Fibroblast of villous mesenchyme (primary cell): Measurements from ENCODE around the gene DNAJB13. TPM values are rescaled to one million over a fixed set of nuclear protein-coding genes. Genes with fewer than 3 reads are reported as not detected.

Experiments used
- DNase-seq: peaks from one replicate; pipeline ENCODE4 v3.0.0-alpha.2; 2010; ENCODE audit warnings: low read depth
- H3K4me3 ChIP-seq: 2 replicates; pipeline ENCODE4 v1.5.1; 2011; ENCODE audit warnings: low read depth, mild to moderate bottlenecking, low read length
- total RNA-seq: library from RNA; depleted of rRNA; stranded (reverse); fragments of >200 nt; gene quantifications from 2 replicates; pipeline ENCODE4 v1.2.3, GENCODE V29; 2012
- TF ChIP-seq, protein P1 (sequence below): IDR thresholded peaks from 2 replicates; pipeline ENCODE4 v1.5.1; 2012; ENCODE audit warnings: low read depth, mild to moderate bottlenecking, low read length; ENCODE audit not compliant: insufficient read depth

Gene DNAJB13
- total RNA-seq, 1 donor: 0.86 TPM

DNA sequence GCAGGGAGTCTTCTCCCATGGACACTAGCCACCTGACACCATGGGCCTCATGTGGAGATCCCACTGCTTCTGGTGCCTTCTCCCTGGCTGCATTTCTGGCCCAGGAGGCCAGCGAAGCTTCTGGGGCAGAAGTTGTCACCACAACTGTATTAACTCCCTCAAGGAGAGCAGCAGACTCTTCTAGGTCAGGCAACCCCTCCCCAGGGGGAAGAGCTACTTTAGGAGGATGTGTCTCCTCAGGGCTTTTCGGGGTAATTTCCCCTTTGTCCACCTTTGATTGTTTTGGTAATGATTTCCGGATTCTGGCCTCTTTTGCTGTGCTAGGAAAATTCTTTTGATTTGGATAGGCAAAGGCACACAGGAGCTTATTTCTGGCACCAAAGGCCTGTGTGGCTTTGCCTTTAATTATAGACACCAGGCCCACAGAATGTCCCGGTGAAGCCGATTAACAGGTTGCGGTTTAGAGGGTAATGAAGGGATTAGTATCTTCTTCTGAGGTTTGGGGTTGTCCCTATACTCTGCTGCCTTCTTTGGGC lies 40.7 kb downstream of the DNAJB13 start:
- TF ChIP-seq, protein P1, sequence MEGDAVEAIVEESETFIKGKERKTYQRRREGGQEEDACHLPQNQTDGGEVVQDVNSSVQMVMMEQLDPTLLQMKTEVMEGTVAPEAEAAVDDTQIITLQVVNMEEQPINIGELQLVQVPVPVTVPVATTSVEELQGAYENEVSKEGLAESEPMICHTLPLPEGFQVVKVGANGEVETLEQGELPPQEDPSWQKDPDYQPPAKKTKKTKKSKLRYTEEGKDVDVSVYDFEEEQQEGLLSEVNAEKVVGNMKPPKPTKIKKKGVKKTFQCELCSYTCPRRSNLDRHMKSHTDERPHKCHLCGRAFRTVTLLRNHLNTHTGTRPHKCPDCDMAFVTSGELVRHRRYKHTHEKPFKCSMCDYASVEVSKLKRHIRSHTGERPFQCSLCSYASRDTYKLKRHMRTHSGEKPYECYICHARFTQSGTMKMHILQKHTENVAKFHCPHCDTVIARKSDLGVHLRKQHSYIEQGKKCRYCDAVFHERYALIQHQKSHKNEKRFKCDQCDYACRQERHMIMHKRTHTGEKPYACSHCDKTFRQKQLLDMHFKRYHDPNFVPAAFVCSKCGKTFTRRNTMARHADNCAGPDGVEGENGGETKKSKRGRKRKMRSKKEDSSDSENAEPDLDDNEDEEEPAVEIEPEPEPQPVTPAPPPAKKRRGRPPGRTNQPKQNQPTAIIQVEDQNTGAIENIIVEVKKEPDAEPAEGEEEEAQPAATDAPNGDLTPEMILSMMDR: no peak
- no peak overlapping the region for H3K4me3 ChIP-seq
- DNase-seq: no peak

DNA sequence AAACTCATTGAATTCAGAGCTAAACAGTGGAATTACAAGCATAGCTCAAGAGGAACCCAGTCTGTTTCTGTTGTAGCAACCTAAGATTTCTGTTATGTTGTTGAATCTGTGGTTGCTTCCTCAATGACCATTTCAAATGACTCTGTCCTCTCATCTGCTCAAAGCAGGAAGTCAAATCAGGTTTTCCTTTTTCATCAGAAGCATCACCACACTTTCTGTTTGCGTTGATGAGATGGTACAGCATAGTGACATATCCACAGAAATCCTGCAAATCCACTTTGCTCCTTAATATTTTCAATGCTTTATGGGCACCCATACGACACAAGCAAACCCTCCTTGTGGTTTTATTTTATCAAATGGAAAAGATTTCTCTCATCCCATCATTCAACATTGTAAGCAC lies 44.4 kb downstream of the DNAJB13 start:
- no peak for DNase-seq
- no peak overlapping the region for H3K4me3 ChIP-seq
- TF ChIP-seq, protein P1: no peak

DNA sequence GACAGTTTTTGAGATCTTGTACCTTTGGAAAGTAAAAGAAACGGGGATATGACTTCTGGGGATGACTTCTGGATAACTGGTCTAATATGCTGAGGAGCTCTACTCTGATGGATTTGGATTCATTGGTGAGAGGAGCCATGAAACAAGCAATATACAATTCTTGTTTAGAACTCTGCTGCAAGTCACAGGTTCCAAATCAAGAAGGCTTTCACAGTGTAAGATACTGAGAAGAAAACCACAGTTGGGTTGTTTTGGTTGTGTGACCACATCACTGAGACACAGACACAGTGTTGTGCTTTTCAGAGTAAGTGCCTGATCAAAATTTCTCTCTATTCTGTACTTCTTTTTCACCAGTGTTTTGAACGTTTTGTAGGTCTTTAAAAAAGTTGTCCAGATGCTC lies 44.9 kb downstream of the DNAJB13 start:
- no peak for DNase-seq
- no peak overlapping the region for H3K4me3 ChIP-seq
- TF ChIP-seq, protein P1: no peak

DNA sequence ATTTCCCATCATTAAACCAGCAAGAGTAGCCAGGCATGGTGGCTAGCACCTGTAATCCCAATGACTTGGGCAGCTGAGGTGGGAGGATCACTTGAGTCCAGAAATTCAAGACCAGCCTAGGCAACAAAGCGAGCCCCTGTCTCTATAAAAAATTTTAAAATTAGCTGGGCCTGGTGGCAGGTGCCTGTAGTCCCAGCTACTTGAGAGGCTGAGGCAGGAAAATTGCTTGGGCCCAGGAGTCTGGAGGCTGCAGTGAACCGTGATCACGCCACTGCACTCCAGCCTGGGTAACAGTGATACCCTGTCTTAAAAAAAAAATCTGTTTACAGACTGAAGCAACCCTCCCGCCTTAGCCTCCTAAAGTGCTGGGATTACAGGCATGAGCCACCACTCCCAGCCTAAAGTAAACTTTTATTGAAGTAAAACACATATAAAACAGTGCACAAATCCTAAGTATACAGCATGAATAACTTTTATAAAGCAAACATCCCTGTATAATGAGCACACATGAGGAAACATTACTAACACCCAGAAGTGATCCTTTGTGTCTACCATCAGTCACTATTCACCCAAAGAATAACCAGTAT lies 45.4 kb downstream of the DNAJB13 start:
- TF ChIP-seq, protein P1: no peak
- no peak for DNase-seq
- H3K4me3 ChIP-seq: no peak overlapping the region

DNA sequence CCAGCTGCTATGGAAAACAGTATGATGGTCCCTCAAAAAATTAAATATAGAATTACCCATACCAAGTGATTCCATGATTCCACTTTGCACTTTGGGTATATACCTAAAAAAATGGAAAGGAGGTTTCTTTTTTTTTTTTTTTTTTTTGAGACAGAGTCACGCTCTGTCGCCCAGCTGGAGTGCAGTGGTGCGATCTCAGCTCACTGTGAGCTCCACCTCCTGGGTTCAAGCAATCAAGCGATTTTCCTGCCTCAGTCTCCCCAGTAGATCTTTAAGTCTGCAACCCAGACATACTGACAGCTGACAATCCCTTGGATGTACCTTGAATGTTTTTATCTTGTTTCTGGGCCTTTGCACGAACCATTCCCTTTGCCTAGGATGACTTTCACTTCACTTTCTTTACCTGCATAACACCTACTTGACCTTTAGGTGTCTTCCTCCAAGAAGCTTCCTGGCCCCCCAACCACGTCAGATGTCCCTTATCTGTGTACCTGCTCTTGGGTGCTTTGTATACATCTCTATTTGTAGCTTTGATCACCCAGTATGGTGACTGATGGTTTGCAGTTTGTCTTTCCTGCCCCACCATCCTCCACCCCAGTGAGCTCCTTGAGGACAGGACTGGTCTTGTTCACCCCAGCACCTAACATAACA lies 46.4 kb downstream of the DNAJB13 start:
- no peak overlapping the region for H3K4me3 ChIP-seq
- TF ChIP-seq, protein P1: no peak
- DNase-seq: no peak

DNA sequence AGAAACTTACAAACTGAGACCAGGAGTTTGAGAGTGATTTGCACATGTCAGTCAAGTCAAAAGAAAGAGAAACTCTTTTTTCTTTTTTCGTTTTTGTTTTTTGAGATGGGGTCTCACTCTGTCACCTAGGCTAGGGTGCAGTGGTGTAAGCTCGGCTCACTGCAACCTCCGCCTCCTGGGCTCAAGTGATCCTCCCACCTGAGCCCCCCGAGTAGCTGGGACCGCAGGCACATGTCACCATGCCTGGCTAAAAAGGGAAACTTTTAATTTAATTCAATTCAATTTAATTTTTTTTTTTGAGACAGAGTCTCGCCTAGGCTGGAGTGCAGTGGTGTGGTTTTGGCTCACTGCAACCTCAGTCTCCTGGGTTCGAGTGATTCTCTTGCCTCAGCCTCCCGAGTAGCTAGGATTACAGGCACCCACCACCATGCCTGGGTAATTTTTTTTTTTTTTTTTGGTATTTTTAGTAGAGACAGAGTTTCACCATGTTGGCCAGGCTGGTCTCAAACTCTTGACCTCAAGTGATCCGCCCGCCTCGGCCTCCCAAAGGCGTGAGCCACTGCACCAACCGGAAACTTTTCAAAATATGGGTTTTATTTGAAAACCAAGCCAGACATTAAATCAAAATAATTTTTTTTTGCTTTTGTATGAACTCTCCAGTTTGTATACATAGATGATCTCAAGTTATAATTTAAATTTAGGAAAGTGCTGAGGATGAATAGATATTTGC lies 48.2 kb downstream of the DNAJB13 start:
- TF ChIP-seq, protein P1: no peak
- H3K4me3 ChIP-seq: no peak overlapping the region
- no peak for DNase-seq
